CD4-positive, alpha-beta T cell (primary cell): ENCODE results near the gene CCNB2. TPM values are rescaled to one million over a fixed set of nuclear protein-coding genes. Genes with fewer than 3 reads are reported as not detected.
"Not testable (repeated sequence)": the region's sequence is repeated elsewhere in the genome, so short reads cannot be mapped to it uniquely, and the experiment has no call there.

ENCODE experiments used
- ATAC-seq: fragments of 200-7000 bp; cut with Tn5 transposase; one replicate; pipeline ENCODE4 v1.10.0; 2022; ENCODE audit warnings: mild to moderate bottlenecking; ENCODE audit not compliant: poor library complexity
- CTCF ChIA-PET: fragments of 350-600 bp; sonication (Branson Sonifier 250); formaldehyde crosslinking; loops from one replicate; lab custom pipeline; 2021; ENCODE audit warnings: antibody characterized with exemption, inconsistent platforms; lab: Charles Lee
- POLR2A ChIA-PET: fragments of 350-600 bp; sonication (Branson Sonifier 250); formaldehyde crosslinking; loops from one replicate; lab custom pipeline; 2021; ENCODE audit warnings: antibody characterized with exemption, inconsistent platforms; lab: Charles Lee
- DNase-seq, 14 experiments: peaks; one replicate each; pipeline ENCODE4 v3.0.0-alpha.2; 2013 to 2020; ENCODE audit warnings: mixed read lengths in 2 of 14
- H3K27ac ChIP-seq, 2 donors: one replicate each; pipeline versions ENCODE4 v1.5.1 to v1.7.0; 2013; ENCODE audit warnings: low read length in 2 of 2, low read depth in 1 of 2, mild to moderate bottlenecking in 1 of 2
- H3K27me3 ChIP-seq, 2 experiments: 1 replicate in 1 of 2; 2 replicates in 1 of 2; pipeline versions ENCODE4 v1.6.1 to v1.7.0; 2013; ENCODE audit warnings: low read length in 2 of 2, control low read depth in 1 of 2, mild to moderate bottlenecking in 1 of 2, moderate library complexity in 1 of 2; ENCODE audit not compliant: insufficient read depth in 2 of 2, control insufficient read depth in 1 of 2
- H3K36me3 ChIP-seq: one replicate; pipeline ENCODE4 v1.6.1; 2013; ENCODE audit warnings: low read length, control low read depth; ENCODE audit not compliant: insufficient read depth
- H3K4me1 ChIP-seq: one replicate; pipeline ENCODE4 v1.6.1; 2013; ENCODE audit warnings: low read length, control low read depth; ENCODE audit not compliant: insufficient read depth
- H3K4me3 ChIP-seq: one replicate; pipeline ENCODE4 v1.5.1; 2013; ENCODE audit warnings: mild to moderate bottlenecking, low read length, moderate library complexity
- H3K9me3 ChIP-seq, 2 experiments: 1 replicate in 1 of 2; 2 replicates in 1 of 2; pipeline versions ENCODE4 v1.6.1 to v1.7.0; 2013; ENCODE audit warnings: low read length in 2 of 2, mild to moderate bottlenecking in 2 of 2, control low read depth in 1 of 2, moderate library complexity in 1 of 2; ENCODE audit not compliant: control insufficient read depth in 1 of 2, insufficient read depth in 1 of 2
- H3K27ac Mint-ChIP-seq: one replicate; pipeline ENCODE4 v1.8.0; 2020; ENCODE audit warnings: mixed read lengths
- H3K27me3 Mint-ChIP-seq: one replicate; pipeline ENCODE4 v1.8.0; 2021; ENCODE audit warnings: mixed read lengths
- H3K36me3 Mint-ChIP-seq: one replicate; pipeline ENCODE4 v1.8.0; 2021; ENCODE audit warnings: low read depth, mixed read lengths
- H3K4me1 Mint-ChIP-seq: one replicate; pipeline ENCODE4 v1.8.0; 2021; ENCODE audit warnings: low read depth, mixed read lengths
- H3K4me3 Mint-ChIP-seq: one replicate; pipeline ENCODE4 v1.8.0; 2020; ENCODE audit warnings: mild to moderate bottlenecking, mixed read lengths
- H3K9me3 Mint-ChIP-seq: one replicate; pipeline ENCODE4 v1.8.0; 2020; ENCODE audit warnings: mixed read lengths
- CTCF ChIP-seq: fragments of 200-600 bp; IDR thresholded peaks from one replicate; pipeline ENCODE4 v1.8.0; 2022; ENCODE audit warnings: antibody characterized with exemption, mild to moderate bottlenecking
- intact Hi-C, 2 experiments: fragments of 100-400 bp; cut with DNase I in 1 of 2; cut with micrococcal nuclease in 1 of 2; formaldehyde crosslinking; loops; one replicate each; pipeline versions ENCODE4 v1.15.1 to v1.9.0; 2023 to 2025; cut with DNase I, micrococcal nuclease
- total RNA-seq, 174 experiments: library from RNA in 2 of 174; stranded (reverse) in 2 of 174; gene quantifications; one replicate each; pipeline ENCODE4 v1.2.3 and lab custom pipeline; 2021 to 2026

CCNB2 gene
- total RNA-seq, 2 experiments from 2014 or later = 0.85 TPM; not detected in 1

GRCh38 chr15:59124261-59124660, 19.3 kb downstream of the CCNB2 start:
- Histone ChIP-seq H3K27ac (no peak overlapping the region), H3K9me3 (no peaks in the 10 kb centered on the region), H3K4me1 (no peaks in the 10 kb centered on the region), H3K4me3 (no peak overlapping the region), H3K27me3 (no peaks in the 10 kb centered on the region), H3K36me3 (no peaks in the 10 kb centered on the region)
- Mint-ChIP-seq H3K27ac (no peak overlapping the region), H3K27me3 (no peaks in the 10 kb centered on the region), H3K9me3 (peaks cover 8% of the 10 kb centered on the region), H3K4me3 (no peak overlapping the region), H3K36me3 (peaks cover 5% of the 10 kb centered on the region), H3K4me1 (no peaks in the 10 kb centered on the region)
- ChIA-PET CTCF (no interaction called here), POLR2A (no interaction called here)
- TF ChIP-seq CTCF = no peak
- no peak for ATAC-seq
- DNase-seq = no peak
- intact Hi-C loops = no loop called here

- ATAC-seq, H3K36me3 Mint-ChIP-seq, CTCF ChIA-PET: not testable (repeated sequence)
Observed at GRCh38 chr15:59125683-59126082, 20.7 kb downstream of the CCNB2 start.

GRCh38 chr15:59127255-59127654, 22.3 kb downstream of the CCNB2 start:
- H3K36me3 Mint-ChIP-seq, H3K4me3 ChIP-seq, H3K4me3 Mint-ChIP-seq, H3K27me3 Mint-ChIP-seq, H3K4me1 ChIP-seq, DNase-seq, POLR2A ChIA-PET, H3K27ac ChIP-seq, H3K36me3 ChIP-seq, CTCF ChIA-PET, H3K27me3 ChIP-seq, H3K27ac Mint-ChIP-seq, H3K4me1 Mint-ChIP-seq, intact Hi-C loops, ATAC-seq: not testable (repeated sequence)
- peaks cover 11% of the 10 kb centered on the region for H3K9me3 Mint-ChIP-seq
- H3K9me3 ChIP-seq = peaks cover 0 to 11% of the 10 kb centered on the region in 2 experiments

More at GRCh38 chr15:59125683-59126082, 20.7 kb downstream of the CCNB2 start:
- H3K4me3 ChIP-seq, H3K36me3 ChIP-seq, H3K27ac ChIP-seq, H3K4me1 Mint-ChIP-seq, POLR2A ChIA-PET, H3K4me3 Mint-ChIP-seq, H3K27me3 ChIP-seq, H3K27me3 Mint-ChIP-seq, H3K9me3 ChIP-seq, intact Hi-C loops, H3K27ac Mint-ChIP-seq, H3K4me1 ChIP-seq, DNase-seq: not testable (repeated sequence)
- peaks cover 11% of the 10 kb centered on the region for H3K9me3 Mint-ChIP-seq

GRCh38 chr15:59131456-59131855, 26.5 kb downstream of the CCNB2 start:
- Mint-ChIP-seq H3K4me1 (no peaks in the 10 kb centered on the region), H3K27ac (no peak overlapping the region), H3K36me3 (peaks cover 10% of the 10 kb centered on the region), H3K9me3 (peaks cover 11% of the 10 kb centered on the region), H3K27me3 (no peaks in the 10 kb centered on the region), H3K4me3 (no peak overlapping the region)
- Histone ChIP-seq H3K36me3 (no peaks in the 10 kb centered on the region), H3K27ac (no peak overlapping the region), H3K4me1 (no peaks in the 10 kb centered on the region), H3K4me3 (no peak overlapping the region), H3K9me3 (peaks cover 0 to 11% of the 10 kb centered on the region in 2 experiments), H3K27me3 (no peaks in the 10 kb centered on the region)
- DNase-seq (no peak), ATAC-seq (no peak)
- TF ChIP-seq CTCF = no peak
- ChIA-PET POLR2A (no interaction called here), CTCF (no interaction called here)
- intact Hi-C loops = loop anchor here in 1 of 2 experiments (10.0 kb wide), 1 partner anchor 147 kb away; the partner anchor contains the start of gene RNF111
